HG03575 (cell line): ENCODE results near the gene SMCP.

ENCODE experiments used
- ATAC-seq: cut with Tn5 transposase; IDR thresholded peaks from one replicate; pipeline ENCODE4 v1.9.1; 2021; ENCODE audit not compliant: unreplicated experiment, insufficient number of reproducible peaks, low FRiP score; ENCODE audit errors: extremely low read depth

The SMCP gene

GRCh38 chr1:152884966-152885624, 7.0 kb downstream of the SMCP start:
- ATAC-seq: no peak

- no peak for ATAC-seq
Observed at GRCh38 chr1:152886085-152886484, 8.0 kb downstream of the SMCP start.

- ATAC-seq: no peak
Observed at GRCh38 chr1:152886758-152887409, 8.8 kb downstream of the SMCP start.

GRCh38 chr1:152888126-152888525, 10.0 kb downstream of the SMCP start:
- ATAC-seq: no peak

- no peak for ATAC-seq
Observed at GRCh38 chr1:152899027-152899426, 20.9 kb downstream of the SMCP start.

- no peak for ATAC-seq
Observed at GRCh38 chr1:152899883-152900282, 21.8 kb downstream of the SMCP start.

- ATAC-seq: no peak
Observed at GRCh38 chr1:152901631-152902030, 23.5 kb downstream of the SMCP start.

- no peak for ATAC-seq
Observed at GRCh38 chr1:152902636-152903035, 24.5 kb downstream of the SMCP start.

GRCh38 chr1:152904688-152905440, 26.7 kb downstream of the SMCP start:
- no peak for ATAC-seq

- no peak for ATAC-seq
Observed at GRCh38 chr1:152906023-152906565, 28.0 kb downstream of the SMCP start.

GRCh38 chr1:152907686-152908601, 29.8 kb downstream of the SMCP start, which contains the start of gene IVL:
TSS of gene IVL (plus strand) at chr1:152908546. CDS start at chr1:152909798, 1,252 bp downstream.
- ATAC-seq: no peak

- ATAC-seq: no peak
Observed at GRCh38 chr1:152909206-152909605, 31.1 kb downstream of the SMCP start.

- no peak for ATAC-seq
Observed at GRCh38 chr1:152912471-152912870, 34.3 kb downstream of the SMCP start.

GRCh38 chr1:152912900-152913299, 34.8 kb downstream of the SMCP start:
- ATAC-seq: no peak

GRCh38 chr1:152917794-152918193, 39.7 kb downstream of the SMCP start:
- ATAC-seq: no peak

GRCh38 chr1:152919071-152919470, 40.9 kb downstream of the SMCP start:
- no peak for ATAC-seq

- ATAC-seq: no peak
Observed at GRCh38 chr1:152924191-152924590, 46.1 kb downstream of the SMCP start.

GRCh38 chr1:152926091-152926490, 48.0 kb downstream of the SMCP start:
- no peak for ATAC-seq

GRCh38 chr1:152928671-152929070, 50.5 kb downstream of the SMCP start:
- ATAC-seq: no peak
